Neural cell (in vitro differentiated cells): ENCODE measurements around the gene NUP210. TPM values are rescaled to one million over a fixed set of nuclear protein-coding genes. Genes with fewer than 3 reads are reported as not detected.

Experiments used
- H2AFZ ChIP-seq: fragments of 200-600, 300-800 bp; sonication (generic), shearing (Covaris generic); 2 replicates; pipeline ENCODE4 v1.6.0; 2014; ENCODE audit warnings: low read depth, mild to moderate bottlenecking, antibody characterized with exemption, low read length, moderate library complexity
- H3F3A ChIP-seq: fragments of 200-600 bp; shearing (Covaris generic); 2 replicates; pipeline ENCODE4 v1.6.1; 2016; ENCODE audit warnings: mild to moderate bottlenecking, moderate library complexity, mixed read lengths, antibody characterized with exemption, low read length; ENCODE audit not compliant: insufficient read depth, poor library complexity, severe bottlenecking
- H3K27ac ChIP-seq: fragments of 200-600, 300-800 bp; sonication (generic), shearing (Covaris generic); 2 replicates; pipeline ENCODE4 v1.5.1; 2014; ENCODE audit warnings: mild to moderate bottlenecking, low read length, moderate library complexity
- H3K27me3 ChIP-seq: fragments of 300-800, 200-600 bp; sonication (generic), shearing (Covaris generic); 2 replicates; pipeline ENCODE4 v1.6.0; 2014; ENCODE audit warnings: mild to moderate bottlenecking, low read depth, low read length, moderate library complexity; ENCODE audit not compliant: insufficient read depth
- H3K36me3 ChIP-seq: fragments of 300-800, 200-600 bp; sonication (generic), shearing (Covaris generic); 2 replicates; pipeline ENCODE4 v1.5.1; 2014; ENCODE audit warnings: mild to moderate bottlenecking, antibody characterized with exemption, low read length, moderate library complexity; ENCODE audit not compliant: insufficient read depth
- H3K4me2 ChIP-seq: fragments of 300-800, 200-600 bp; sonication (generic), shearing (Covaris generic); 2 replicates; pipeline ENCODE4 v1.6.0; 2014; ENCODE audit warnings: mild to moderate bottlenecking, low read length
- H3K4me3 ChIP-seq: fragments of 300-800, 200-600 bp; sonication (generic), shearing (Covaris generic); 2 replicates; pipeline ENCODE4 v1.5.1; 2014; ENCODE audit warnings: mild to moderate bottlenecking, low read length, moderate library complexity
- H3K79me2 ChIP-seq: fragments of 200-600 bp; shearing (Covaris generic); replicated peaks from 2 replicates; pipeline ENCODE4 v1.6.0; 2014; ENCODE audit warnings: mild to moderate bottlenecking, low read length, moderate library complexity; ENCODE audit not compliant: insufficient read depth
- H3K9ac ChIP-seq: fragments of 300-800, 200-600 bp; sonication (generic), shearing (Covaris generic); 2 replicates; pipeline ENCODE4 v1.6.1; 2016; ENCODE audit warnings: mild to moderate bottlenecking, low read length, mixed read lengths
- H3K9me2 ChIP-seq: fragments of 200-600 bp; shearing (Covaris generic); 2 replicates; pipeline ENCODE4 v1.6.1; 2016; ENCODE audit warnings: mild to moderate bottlenecking, low read length, mixed read lengths; ENCODE audit not compliant: insufficient read depth
- H3K9me3 ChIP-seq: fragments of 200-600, 300-800 bp; sonication (generic), shearing (Covaris generic); 2 replicates; pipeline ENCODE4 v1.6.1; 2016; ENCODE audit warnings: mild to moderate bottlenecking, mixed run types, low read length, moderate library complexity, mixed read lengths
- H4K20me1 ChIP-seq: fragments of 200-600 bp; shearing (Covaris generic); 2 replicates; pipeline ENCODE4 v1.6.1; 2016; ENCODE audit warnings: mild to moderate bottlenecking, mixed run types; ENCODE audit not compliant: insufficient read depth
- EP300 ChIP-seq: fragments of 450-650 bp; conservative IDR thresholded peaks from 2 replicates; pipeline ENCODE4 v1.6.1; 2014; ENCODE audit warnings: antibody characterized with exemption, mild to moderate bottlenecking, moderate library complexity; ENCODE audit not compliant: poor library complexity, severe bottlenecking
- EZH2 ChIP-seq: fragments of 200-600, 300-800 bp; shearing (Covaris generic), sonication (generic); IDR thresholded peaks from 2 replicates; pipeline ENCODE4 v1.6.1; 2014; ENCODE audit warnings: antibody characterized with exemption, low read length, borderline replicate concordance, mild to moderate bottlenecking; ENCODE audit not compliant: insufficient read depth, poor library complexity, severe bottlenecking
- MXI1 ChIP-seq: fragments of 450-650 bp; conservative IDR thresholded peaks from 2 replicates; pipeline ENCODE4 v1.6.1; 2014; ENCODE audit warnings: antibody characterized with exemption, mild to moderate bottlenecking; ENCODE audit not compliant: poor library complexity, severe bottlenecking
- POLR2AphosphoS5 ChIP-seq: IDR thresholded peaks from 2 replicates; pipeline ENCODE4 v1.6.1; 2012
- RAD21 ChIP-seq: fragments of 450-650 bp; conservative IDR thresholded peaks from 2 replicates; pipeline ENCODE4 v1.6.1; 2014; ENCODE audit warnings: antibody characterized with exemption, mild to moderate bottlenecking, moderate library complexity
- REST ChIP-seq: IDR thresholded peaks from 2 replicates; pipeline ENCODE4 v1.6.1; 2012; ENCODE audit warnings: borderline replicate concordance
- SMC3 ChIP-seq: fragments of 450-650 bp; conservative IDR thresholded peaks from 2 replicates; pipeline ENCODE4 v1.6.1; 2014; ENCODE audit warnings: antibody characterized with exemption, mild to moderate bottlenecking, moderate library complexity; ENCODE audit not compliant: poor library complexity
- TAF1 ChIP-seq: IDR thresholded peaks from 2 replicates; pipeline ENCODE4 v1.6.1; 2012; ENCODE audit warnings: low read depth
- polyA plus RNA-seq: library from polyadenylated mRNA; depleted of rRNA; stranded (reverse); fragments of >200 nt; gene quantifications from 2 replicates; pipeline ENCODE4 v1.2.3, GENCODE V29; 2014
- TF ChIP-seq, protein P1 (sequence below): fragments of 450-650 bp; IDR thresholded peaks from 2 replicates; pipeline ENCODE4 v1.5.1; 2014; ENCODE audit warnings: antibody characterized with exemption, mild to moderate bottlenecking, moderate library complexity; ENCODE audit not compliant: poor library complexity, severe bottlenecking

The NUP210 gene
- polyA plus RNA-seq, 1 donor from 2014 or later: 8.2 TPM

DNA sequence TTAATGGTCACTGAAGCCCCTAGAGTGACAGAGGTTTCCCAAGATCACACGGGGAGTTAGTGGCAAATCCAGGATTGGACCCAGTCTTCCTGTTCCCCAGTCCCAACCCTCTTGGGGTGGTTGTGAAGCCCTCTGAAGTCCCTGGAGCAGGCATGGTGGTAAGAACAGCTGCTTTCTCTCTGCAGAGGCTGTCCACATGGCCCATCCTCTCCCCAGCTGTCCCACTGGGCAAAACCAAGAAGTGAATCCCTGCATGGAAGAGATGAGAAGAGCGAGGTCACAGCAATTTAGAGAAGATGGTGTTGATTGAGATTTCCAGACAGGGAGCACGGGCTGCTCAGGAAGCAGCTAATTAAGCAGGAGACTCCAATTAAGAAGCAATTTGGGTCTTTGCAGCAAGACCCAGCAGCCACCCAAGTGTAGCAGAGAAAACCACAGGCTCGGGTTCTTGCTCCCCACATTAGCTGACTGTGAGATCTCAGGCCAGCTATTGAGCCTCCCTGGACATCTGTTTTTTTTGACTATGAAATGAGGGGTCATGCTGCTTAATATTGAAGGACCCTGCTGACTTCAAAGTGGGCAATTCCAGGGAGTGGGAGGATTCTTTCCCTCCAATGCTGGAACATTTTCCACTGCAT, 45.2 kb upstream of the NUP210 start:
- Histone ChIP-seq H3K4me3 (no peak overlapping the region), H3K9me2 (no peaks in the 10 kb centered on the region), H3K9me3 (no peaks in the 10 kb centered on the region), H3K4me2 (no peak overlapping the region), H3K27ac (no peak overlapping the region), H3K9ac (no peak overlapping the region), H3K79me2 (no peaks in the 10 kb centered on the region), H3K27me3 (no peaks in the 10 kb centered on the region), H3K36me3 (no peaks in the 10 kb centered on the region), H4K20me1 (no peaks in the 10 kb centered on the region), H2AFZ (no peak overlapping the region), H3F3A (no peaks in the 10 kb centered on the region)
- TF ChIP-seq, protein P1, sequence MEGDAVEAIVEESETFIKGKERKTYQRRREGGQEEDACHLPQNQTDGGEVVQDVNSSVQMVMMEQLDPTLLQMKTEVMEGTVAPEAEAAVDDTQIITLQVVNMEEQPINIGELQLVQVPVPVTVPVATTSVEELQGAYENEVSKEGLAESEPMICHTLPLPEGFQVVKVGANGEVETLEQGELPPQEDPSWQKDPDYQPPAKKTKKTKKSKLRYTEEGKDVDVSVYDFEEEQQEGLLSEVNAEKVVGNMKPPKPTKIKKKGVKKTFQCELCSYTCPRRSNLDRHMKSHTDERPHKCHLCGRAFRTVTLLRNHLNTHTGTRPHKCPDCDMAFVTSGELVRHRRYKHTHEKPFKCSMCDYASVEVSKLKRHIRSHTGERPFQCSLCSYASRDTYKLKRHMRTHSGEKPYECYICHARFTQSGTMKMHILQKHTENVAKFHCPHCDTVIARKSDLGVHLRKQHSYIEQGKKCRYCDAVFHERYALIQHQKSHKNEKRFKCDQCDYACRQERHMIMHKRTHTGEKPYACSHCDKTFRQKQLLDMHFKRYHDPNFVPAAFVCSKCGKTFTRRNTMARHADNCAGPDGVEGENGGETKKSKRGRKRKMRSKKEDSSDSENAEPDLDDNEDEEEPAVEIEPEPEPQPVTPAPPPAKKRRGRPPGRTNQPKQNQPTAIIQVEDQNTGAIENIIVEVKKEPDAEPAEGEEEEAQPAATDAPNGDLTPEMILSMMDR: no peak
- TF ChIP-seq RAD21 (no peak), SMC3 (no peak), POLR2AphosphoS5 (no peak), EZH2 (no peak), EP300 (no peak), TAF1 (no peak), REST (no peak), MXI1 (no peak)

DNA sequence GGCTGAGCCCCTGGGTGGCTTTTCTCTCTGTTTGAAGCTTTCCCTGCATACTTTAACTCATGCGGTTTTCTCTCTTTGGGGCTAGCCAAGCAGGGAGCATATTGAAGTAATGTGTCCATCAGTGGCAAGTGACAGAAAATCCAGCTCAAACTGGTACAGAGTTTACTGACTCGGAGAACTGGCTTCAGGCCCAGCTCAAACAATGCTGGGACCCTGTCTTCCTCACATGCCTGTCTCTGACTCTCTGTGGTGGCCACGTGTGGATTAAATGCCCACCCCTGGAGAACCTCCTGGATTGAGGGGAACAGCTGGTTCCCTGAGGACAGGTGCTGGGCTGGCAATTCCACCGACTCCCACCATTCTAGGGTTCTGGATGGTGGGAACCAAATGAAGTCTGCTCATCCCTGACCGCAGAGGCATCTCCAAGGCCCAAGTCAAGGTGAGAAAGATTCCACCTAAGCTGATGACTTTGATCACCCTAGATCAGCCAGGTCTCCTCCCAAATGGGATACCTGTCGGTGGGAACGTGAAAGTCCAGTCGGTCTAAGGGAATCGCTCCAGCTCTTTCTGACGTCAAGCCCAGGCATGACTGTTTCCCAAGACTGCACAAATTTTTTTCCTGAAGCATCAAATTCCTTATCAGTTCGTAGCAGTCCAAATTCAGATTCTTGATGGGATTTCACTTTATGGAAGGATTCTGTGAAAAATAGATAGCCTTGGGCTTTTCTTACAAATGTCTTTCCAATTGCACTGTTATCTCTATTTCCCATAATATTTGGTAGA, 43.7 kb upstream of the NUP210 start:
- Histone ChIP-seq H3K36me3 (no peaks in the 10 kb centered on the region), H3K4me2 (no peak overlapping the region), H3K4me3 (no peak overlapping the region), H3K27me3 (no peaks in the 10 kb centered on the region), H3K27ac (no peak overlapping the region), H3F3A (no peaks in the 10 kb centered on the region), H3K79me2 (no peaks in the 10 kb centered on the region), H3K9me2 (no peaks in the 10 kb centered on the region), H3K9me3 (no peaks in the 10 kb centered on the region), H3K9ac (no peak overlapping the region), H2AFZ (no peak overlapping the region), H4K20me1 (no peaks in the 10 kb centered on the region)
- TF ChIP-seq RAD21 (no peak), EP300 (no peak), POLR2AphosphoS5 (no peak), TAF1 (no peak), EZH2 (no peak), SMC3 (no peak), REST (no peak), MXI1 (no peak)
- TF ChIP-seq, protein P1: no peak
